H1 (cell line): ENCODE measurements around the gene CACNA1D. TPM values are rescaled to one million over a fixed set of nuclear protein-coding genes. Genes with fewer than 3 reads are reported as not detected.
A peak's percentile ranks its signal among the peaks of the same experiment; 100 is the strongest.

Experiments used
- EZH2 ChIP-seq: fragments of 200-600 bp; sonication (generic); IDR thresholded peaks from 2 replicates; pipeline ENCODE4 v1.7.1; 2012; ENCODE audit warnings: low read depth, mild to moderate bottlenecking, moderate library complexity, low read length, inconsistent platforms; ENCODE audit not compliant: severe bottlenecking
- HDAC6 ChIP-seq: IDR thresholded peaks from one replicate; pipeline ENCODE4 v1.7.1; 2012; ENCODE audit warnings: low read depth, mild to moderate bottlenecking, inconsistent platforms, low read length, moderate library complexity
- KDM4A ChIP-seq: IDR thresholded peaks from one replicate; pipeline ENCODE4 v1.7.1; 2012; ENCODE audit warnings: low read depth, mild to moderate bottlenecking, moderate library complexity, low read length, inconsistent platforms; ENCODE audit not compliant: severe bottlenecking
- NRF1 ChIP-seq: IDR thresholded peaks from 2 replicates; pipeline ENCODE4 v1.6.1; 2011; ENCODE audit warnings: mild to moderate bottlenecking, low read depth, low read length, improper control_type of control experiment
- RBBP5 ChIP-seq: IDR thresholded peaks from 2 replicates; pipeline ENCODE4 v1.7.1; 2012; ENCODE audit warnings: low read depth, mild to moderate bottlenecking, inconsistent platforms, low read length, moderate library complexity, borderline replicate concordance
- RXRA ChIP-seq: IDR thresholded peaks from 2 replicates; pipeline ENCODE4 v1.6.1; 2011; ENCODE audit warnings: low read depth, mild to moderate bottlenecking, low read length, moderate library complexity; ENCODE audit not compliant: insufficient read depth
- SIN3A ChIP-seq, 2 experiments: IDR thresholded peaks in 1 of 2; conservative IDR thresholded peaks in 1 of 2; 2 replicates each; pipeline ENCODE4 v1.6.1; 2011 to 2012; ENCODE audit warnings: low read length in 2 of 2, improper control_type of control experiment in 1 of 2, low read depth in 1 of 2, mild to moderate bottlenecking in 1 of 2
- SP2 ChIP-seq: IDR thresholded peaks from 2 replicates; pipeline ENCODE4 v1.6.1; 2012; ENCODE audit warnings: mild to moderate bottlenecking, low read length, inconsistent platforms
- SUZ12 ChIP-seq: fragments of 200-600 bp; sonication (generic); IDR thresholded peaks from 2 replicates; pipeline ENCODE4 v1.6.1; 2012; ENCODE audit warnings: mild to moderate bottlenecking, inconsistent platforms, low read length, moderate library complexity, mixed read lengths
- TAF1 ChIP-seq: IDR thresholded peaks from 2 replicates; pipeline ENCODE4 v1.6.1; 2011; ENCODE audit warnings: mild to moderate bottlenecking, low read depth, low read length
- YY1 ChIP-seq: IDR thresholded peaks from 2 replicates; pipeline ENCODE4 v1.6.1; 2011; ENCODE audit warnings: low read depth, mild to moderate bottlenecking, low read length
- polyA plus RNA-seq, 7 experiments: library from polyadenylated mRNA; depleted of rRNA in 3 of 7; stranded (reverse) in 5 of 7; unstranded in 2 of 7; fragments of >200 nt in 5 of 7; fragments of 200-250 nt in 2 of 7; gene quantifications; 1 replicate in 5 of 7; 2 replicates in 1 of 7; 4 replicates in 1 of 7; pipeline versions ENCODE4 v1.2.1 to v1.2.3, GENCODE V29; 2011 to 2013; ENCODE audit warnings: missing spikeins in 2 of 7, mixed read lengths in 2 of 7
- total RNA-seq: library from RNA; stranded (reverse); fragmentation: NEBNext Ultra II Directional; extraction: Animal tissue kit (Norgen Biotek cat#: 25700); gene quantifications from 2 replicates; pipeline ENCODE4 v1.2.1, GENCODE V29; 2021
- TF ChIP-seq, protein P1 (sequence below), 3 experiments: IDR thresholded peaks; 1 replicate in 2 of 3; 2 replicates in 1 of 3; pipeline versions ENCODE4 v1.5.1 to v1.6.1; 2011; ENCODE audit warnings: low read length in 3 of 3, mild to moderate bottlenecking in 3 of 3, inconsistent platforms in 2 of 3, low read depth in 1 of 3, moderate library complexity in 1 of 3; ENCODE audit not compliant: insufficient read depth in 1 of 3; ENCODE audit errors: control extremely low read depth in 1 of 3
- TF ChIP-seq, protein P2 (sequence below): IDR thresholded peaks from 2 replicates; pipeline ENCODE4 v1.6.1; 2012; ENCODE audit warnings: low read length, inconsistent platforms

CACNA1D gene
- total and polyA plus RNA-seq, 2 of the 8 experiments (the other 6 are each of a cell fraction or from before 2014, with no cell fraction given): 2.0 to 2.9 TPM

DNA sequence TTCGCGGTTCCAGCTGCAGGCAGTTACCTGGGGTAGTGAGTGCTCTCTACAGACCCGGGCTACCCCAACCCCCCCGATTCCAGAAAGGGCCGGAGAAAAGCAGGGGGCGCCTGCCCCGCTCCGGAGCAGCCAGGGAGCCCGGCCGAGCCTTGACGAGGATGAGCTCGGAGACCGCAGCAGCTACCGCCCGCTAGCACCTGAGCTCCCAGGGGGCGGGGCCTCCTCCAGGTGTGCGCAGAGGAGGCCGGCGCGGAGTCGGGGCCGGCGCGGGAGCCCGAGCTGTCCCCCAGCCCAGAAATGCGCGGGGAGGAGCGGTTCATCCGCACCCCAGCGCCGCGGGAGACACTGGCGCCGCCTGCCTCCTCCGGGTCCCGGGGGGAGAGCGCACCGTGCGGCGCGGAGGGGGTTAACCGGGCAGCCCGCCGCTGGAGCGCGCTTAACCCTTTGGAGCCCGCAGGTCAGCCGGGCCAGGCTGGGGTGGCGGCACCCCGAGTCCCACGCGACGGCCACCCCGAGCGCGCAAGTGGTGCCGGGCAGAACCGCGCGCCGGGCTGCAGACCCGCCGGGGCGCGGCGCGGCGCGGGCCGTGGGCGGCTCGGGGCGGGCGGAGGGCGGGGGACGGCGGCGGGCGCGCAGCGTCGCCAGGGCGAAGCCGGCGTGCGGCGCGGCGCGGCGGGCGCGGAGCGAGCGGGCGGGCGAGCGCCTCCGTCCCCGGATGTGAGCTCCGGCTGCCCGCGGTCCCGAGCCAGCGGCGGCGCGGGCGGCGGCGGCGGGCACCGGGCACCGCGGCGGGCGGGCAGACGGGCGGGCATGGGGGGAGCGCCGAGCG lies at the start of gene CACNA1D (continued):
- TF ChIP-seq, protein P1, sequence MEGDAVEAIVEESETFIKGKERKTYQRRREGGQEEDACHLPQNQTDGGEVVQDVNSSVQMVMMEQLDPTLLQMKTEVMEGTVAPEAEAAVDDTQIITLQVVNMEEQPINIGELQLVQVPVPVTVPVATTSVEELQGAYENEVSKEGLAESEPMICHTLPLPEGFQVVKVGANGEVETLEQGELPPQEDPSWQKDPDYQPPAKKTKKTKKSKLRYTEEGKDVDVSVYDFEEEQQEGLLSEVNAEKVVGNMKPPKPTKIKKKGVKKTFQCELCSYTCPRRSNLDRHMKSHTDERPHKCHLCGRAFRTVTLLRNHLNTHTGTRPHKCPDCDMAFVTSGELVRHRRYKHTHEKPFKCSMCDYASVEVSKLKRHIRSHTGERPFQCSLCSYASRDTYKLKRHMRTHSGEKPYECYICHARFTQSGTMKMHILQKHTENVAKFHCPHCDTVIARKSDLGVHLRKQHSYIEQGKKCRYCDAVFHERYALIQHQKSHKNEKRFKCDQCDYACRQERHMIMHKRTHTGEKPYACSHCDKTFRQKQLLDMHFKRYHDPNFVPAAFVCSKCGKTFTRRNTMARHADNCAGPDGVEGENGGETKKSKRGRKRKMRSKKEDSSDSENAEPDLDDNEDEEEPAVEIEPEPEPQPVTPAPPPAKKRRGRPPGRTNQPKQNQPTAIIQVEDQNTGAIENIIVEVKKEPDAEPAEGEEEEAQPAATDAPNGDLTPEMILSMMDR (IDR thresholded peaks at IDR 0.05; ENCODE audit: control extremely low read depth in 1 of 3, insufficient read depth in 1 of 3, low read depth in 1 of 3, low read length in 3 of 3): peak in 2 of 3 experiments; percentile 2 to 21; a peak in 2 of 4 replicates
- TF ChIP-seq KDM4A (peak; percentile 99), RBBP5 (peak; percentile 65; the same call in 1 of the 2 replicates), HDAC6 (no peak), SUZ12 (no peak), RXRA (no peak), EZH2 (no peak), TAF1 (no peak), SP2 (no peak), SIN3A (conservative IDR thresholded peaks at IDR 0.05 in 1 of 2, IDR thresholded peaks at IDR 0.05 in 1 of 2; ENCODE audit: low read depth in 1 of 2, low read length in 2 of 2) (0 out of 4 replicates have a peak, but pooled peaks of 1 of the 2 experiments have one; percentile 24), NRF1 (no peak), YY1 (no peak)
- TF ChIP-seq, protein P2, sequence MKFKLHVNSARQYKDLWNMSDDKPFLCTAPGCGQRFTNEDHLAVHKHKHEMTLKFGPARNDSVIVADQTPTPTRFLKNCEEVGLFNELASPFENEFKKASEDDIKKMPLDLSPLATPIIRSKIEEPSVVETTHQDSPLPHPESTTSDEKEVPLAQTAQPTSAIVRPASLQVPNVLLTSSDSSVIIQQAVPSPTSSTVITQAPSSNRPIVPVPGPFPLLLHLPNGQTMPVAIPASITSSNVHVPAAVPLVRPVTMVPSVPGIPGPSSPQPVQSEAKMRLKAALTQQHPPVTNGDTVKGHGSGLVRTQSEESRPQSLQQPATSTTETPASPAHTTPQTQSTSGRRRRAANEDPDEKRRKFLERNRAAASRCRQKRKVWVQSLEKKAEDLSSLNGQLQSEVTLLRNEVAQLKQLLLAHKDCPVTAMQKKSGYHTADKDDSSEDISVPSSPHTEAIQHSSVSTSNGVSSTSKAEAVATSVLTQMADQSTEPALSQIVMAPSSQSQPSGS: no peak
